IMR-90 (cell line): ENCODE measurements around the gene SFSWAP. TPM values are rescaled to one million over a fixed set of nuclear protein-coding genes. Genes with fewer than 3 reads are reported as not detected.

Experiments
- ATAC-seq: fragments of 200-7000 bp; cut with Tn5 transposase; 2 replicates; pipeline ENCODE4 v1.9.1; 2020; ENCODE audit warnings: low read depth, mild to moderate bottlenecking, moderate library complexity
- BruUV-seq: library from RNA; stranded (reverse); fragments of 400-500 nt; replicated peaks from 2 replicates; lab custom pipeline; 2021; lab: Mats Ljungman, UMichigan
- CTCF ChIA-PET: fragments of 300-600 bp; formaldehyde crosslinking; extraction: SDS; loops from one replicate; lab custom pipeline; 2021; ENCODE audit warnings: antibody characterized with exemption; lab: Yijun Ruan, JAX
- POLR2A ChIA-PET: fragments of 300-600 bp; sonication (Branson Sonifier 250); formaldehyde crosslinking; loops from one replicate; lab custom pipeline; 2022; ENCODE audit warnings: antibody characterized with exemption; ENCODE audit not compliant: unreplicated experiment; lab: Charles Lee
- DNase-seq: peaks from one replicate; pipeline ENCODE4 v3.0.0; 2013
- H2AFZ ChIP-seq: replicated peaks from 2 replicates; pipeline ENCODE3; 2013; ENCODE audit warnings: low read length, mild to moderate bottlenecking; ENCODE audit not compliant: poor library complexity
- H2AK5ac ChIP-seq: 2 replicates; pipeline ENCODE4 v1.6.1; 2013; ENCODE audit warnings: low read depth, low read length, inconsistent platforms
- H2AK9ac ChIP-seq: replicated peaks from 2 replicates; pipeline ENCODE3; 2013; ENCODE audit warnings: mild to moderate bottlenecking, low read depth, low read length, moderate library complexity; ENCODE audit not compliant: poor library complexity
- H2BK120ac ChIP-seq: 2 replicates; pipeline ENCODE4 v1.6.1; 2013; ENCODE audit warnings: low read depth, low read length, inconsistent platforms
- H2BK15ac ChIP-seq: 3 replicates; pipeline ENCODE4 v1.6.1; 2013; ENCODE audit warnings: low read depth, low read length, inconsistent platforms
- H2BK20ac ChIP-seq: 2 replicates; pipeline ENCODE4 v1.6.1; 2013; ENCODE audit warnings: low read depth, mild to moderate bottlenecking, inconsistent platforms, low read length, moderate library complexity
- H2BK5ac ChIP-seq: 2 replicates; pipeline ENCODE4 v1.6.1; 2013; ENCODE audit warnings: mild to moderate bottlenecking, low read depth, low read length, inconsistent platforms; ENCODE audit not compliant: poor library complexity, severe bottlenecking
- H3K14ac ChIP-seq: replicated peaks from 2 replicates; pipeline ENCODE4 v1.6.1; 2013; ENCODE audit warnings: low read depth, low read length, inconsistent platforms
- H3K18ac ChIP-seq: 2 replicates; pipeline ENCODE4 v1.6.1; 2013; ENCODE audit warnings: low read depth, low read length, control low read depth
- H3K23ac ChIP-seq: 2 replicates; pipeline ENCODE4 v1.6.1; 2013; ENCODE audit warnings: low read depth, low read length, inconsistent platforms
- H3K27ac ChIP-seq: 2 replicates; pipeline ENCODE4 v1.5.1; 2013; ENCODE audit warnings: mild to moderate bottlenecking, control low read depth, low read length; ENCODE audit not compliant: insufficient read depth
- H3K27me3 ChIP-seq: 2 replicates; pipeline ENCODE4 v1.6.1; 2013; ENCODE audit warnings: low read length; ENCODE audit not compliant: control insufficient read depth, insufficient read depth
- H3K36me3 ChIP-seq: 2 replicates; pipeline ENCODE4 v1.6.1; 2013; ENCODE audit warnings: low read length, mixed read lengths; ENCODE audit not compliant: control insufficient read depth, insufficient read depth
- H3K4ac ChIP-seq: 2 replicates; pipeline ENCODE4 v1.6.1; 2013; ENCODE audit warnings: low read depth, low read length, inconsistent platforms
- H3K4me1 ChIP-seq: 2 replicates; pipeline ENCODE4 v1.6.1; 2013; ENCODE audit warnings: low read length, mixed read lengths; ENCODE audit not compliant: control insufficient read depth, insufficient read depth
- H3K4me2 ChIP-seq: 2 replicates; pipeline ENCODE4 v1.6.1; 2013; ENCODE audit warnings: low read depth, mild to moderate bottlenecking, control low read depth, low read length, moderate library complexity
- H3K4me3 ChIP-seq: 2 replicates; pipeline ENCODE4 v1.5.1; 2013; ENCODE audit warnings: low read depth, mild to moderate bottlenecking, control low read depth, low read length, moderate library complexity; ENCODE audit not compliant: insufficient read depth
- H3K56ac ChIP-seq: 2 replicates; pipeline ENCODE4 v1.6.1; 2013; ENCODE audit warnings: low read length, inconsistent platforms; ENCODE audit not compliant: insufficient read depth; ENCODE audit errors: extremely low read depth
- H3K79me1 ChIP-seq, 2 experiments: 2 replicates each; pipeline ENCODE4 v1.6.1; 2013; ENCODE audit warnings: low read length in 2 of 2, inconsistent platforms in 1 of 2, low read depth in 1 of 2
- H3K9ac ChIP-seq: 2 replicates; pipeline ENCODE4 v1.6.1; 2013; ENCODE audit warnings: low read depth, low read length, control low read depth
- H3K9me1 ChIP-seq: 2 replicates; pipeline ENCODE4 v1.6.1; 2013; ENCODE audit warnings: low read length, inconsistent platforms; ENCODE audit not compliant: insufficient read depth
- H3K9me3 ChIP-seq: 2 replicates; pipeline ENCODE4 v1.6.1; 2013; ENCODE audit warnings: low read length; ENCODE audit not compliant: control insufficient read depth, insufficient read depth
- H4K20me1 ChIP-seq: 2 replicates; pipeline ENCODE4 v1.6.1; 2013; ENCODE audit warnings: low read length, inconsistent platforms; ENCODE audit not compliant: insufficient read depth
- H4K5ac ChIP-seq: 2 replicates; pipeline ENCODE4 v1.6.1; 2013; ENCODE audit warnings: mild to moderate bottlenecking, low read depth, low read length, control low read depth
- H4K8ac ChIP-seq, 2 experiments: 2 replicates each; pipeline ENCODE4 v1.6.1; 2013; ENCODE audit warnings: low read depth in 2 of 2, low read length in 2 of 2, control low read depth in 1 of 2, inconsistent platforms in 1 of 2
- H4K91ac ChIP-seq: 2 replicates; pipeline ENCODE4 v1.6.1; 2013; ENCODE audit warnings: low read depth, low read length, inconsistent platforms; ENCODE audit not compliant: insufficient read depth
- BHLHE40 ChIP-seq: fragments of 150-350 bp; IDR thresholded peaks from 2 replicates; pipeline ENCODE4 v1.6.1; 2016; ENCODE audit warnings: mild to moderate bottlenecking, low read depth, low read length
- CHD1 ChIP-seq: IDR thresholded peaks from 2 replicates; pipeline ENCODE4 v1.6.1; 2012; ENCODE audit warnings: low read depth, low read length, improper control_type of control experiment
- MAZ ChIP-seq: IDR thresholded peaks from 2 replicates; pipeline ENCODE4 v1.6.1; 2012; ENCODE audit warnings: low read depth, mild to moderate bottlenecking, low read length, improper control_type of control experiment, moderate library complexity, borderline replicate concordance
- NFE2L2 ChIP-seq: fragments of 150-350 bp; IDR thresholded peaks from 2 replicates; pipeline ENCODE4 v1.6.1; 2016; ENCODE audit warnings: low read depth, mild to moderate bottlenecking, low read length
- POLR2A ChIP-seq: IDR thresholded peaks from 2 replicates; pipeline ENCODE4 v1.6.1; 2012; ENCODE audit warnings: mild to moderate bottlenecking, low read depth, low read length
- RAD21 ChIP-seq: IDR thresholded peaks from 2 replicates; pipeline ENCODE4 v1.6.1; 2012; ENCODE audit warnings: low read length, improper control_type of control experiment
- RCOR1 ChIP-seq: IDR thresholded peaks from 2 replicates; pipeline ENCODE4 v1.6.1; 2012; ENCODE audit warnings: mild to moderate bottlenecking, low read length, improper control_type of control experiment; ENCODE audit not compliant: insufficient replicate concordance
- SMC3 ChIP-seq: fragments of 150-350 bp; IDR thresholded peaks from 2 replicates; pipeline ENCODE4 v1.6.1; 2016; ENCODE audit warnings: low read depth, mild to moderate bottlenecking, antibody characterized with exemption, low read length, moderate library complexity
- WGBS, 2 experiments: methylation state at CpG; one replicate each; pipeline versions ENCODE4 v1.1.5 to v1.1.7; 2013; ENCODE audit warnings: missing lambda C conversion rate in 2 of 2; ENCODE audit not compliant: insufficient read length in 1 of 2; ENCODE audit errors: extremely low coverage in 2 of 2; 5-methylcytosine and 5-hydroxymethylcytosine counted together
- dilution Hi-C: fragments of 300-500 bp; cut with HindIII; formaldehyde crosslinking; loops from one replicate; pipeline ENCODE4 v1.14.3; 2018; ENCODE audit warnings: low sequenced_read_pairs; ENCODE audit not compliant: unreplicated experiment
- in situ Hi-C: fragments of 300-500 bp; cut with MboI; formaldehyde crosslinking; loops from 3 replicates; pipeline ENCODE4 v1.14.3; 2019; ENCODE audit warnings: low sequenced_read_pairs, inconsistent platforms, mixed read lengths
- intact Hi-C: fragments of 100-400 bp; cut with micrococcal nuclease; formaldehyde crosslinking; loops from 2 replicates; pipeline ENCODE4 v1.10.0; 2022
- polyA plus RNA-seq, 3 experiments: library from polyadenylated mRNA; depleted of rRNA; stranded (reverse); fragments of >200 nt; gene quantifications; 2 replicates each; pipeline ENCODE4 v1.2.3, GENCODE V29; 2012; ENCODE audit warnings: low replicate concordance in 1 of 3
- total RNA-seq: library from RNA; depleted of rRNA; stranded (reverse); fragments of >200 nt; gene quantifications from 2 replicates; pipeline ENCODE4 v1.2.3, GENCODE V29; 2012
- TF ChIP-seq, protein P1 (sequence below): conservative IDR thresholded peaks from 2 replicates; pipeline ENCODE4 v1.5.1; 2012; ENCODE audit warnings: mild to moderate bottlenecking, low read depth, low read length, improper control_type of control experiment
- TF ChIP-seq, protein P2 (sequence below): fragments of 150-350 bp; IDR thresholded peaks from 2 replicates; pipeline ENCODE4 v1.6.1; 2017; ENCODE audit warnings: mild to moderate bottlenecking, antibody characterized with exemption, low read length, low read depth

The SFSWAP gene
- total and polyA plus RNA-seq, 2 of the 4 experiments (the other 2 are of a cell fraction): 19.7 to 22.4 TPM

GRCh38 chr12:131796754-131797587, 86.1 kb downstream of the SFSWAP start (continued):
- no peak for TF ChIP-seq CHD1

GRCh38 chr12:131797588-131797934, 86.7 kb downstream of the SFSWAP start:
- intact Hi-C loops: no loop called here
- H3K4ac ChIP-seq: no peak overlapping the region
- no peak overlapping the region for H3K18ac ChIP-seq
- H2BK5ac ChIP-seq: no peak overlapping the region
- no peak overlapping the region for H3K27ac ChIP-seq
- H3K4me1 ChIP-seq: no peaks in the 10 kb centered on the region
- no TSS peak for BruUV-seq
- in situ Hi-C loops: no loop called here
- TF ChIP-seq MAZ (no peak), BHLHE40 (no peak), NFE2L2 (no peak), RCOR1 (no peak), RAD21 (no peak), POLR2A (no peak), CHD1 (no peak), SMC3 (no peak)
- TF ChIP-seq, protein P1, sequence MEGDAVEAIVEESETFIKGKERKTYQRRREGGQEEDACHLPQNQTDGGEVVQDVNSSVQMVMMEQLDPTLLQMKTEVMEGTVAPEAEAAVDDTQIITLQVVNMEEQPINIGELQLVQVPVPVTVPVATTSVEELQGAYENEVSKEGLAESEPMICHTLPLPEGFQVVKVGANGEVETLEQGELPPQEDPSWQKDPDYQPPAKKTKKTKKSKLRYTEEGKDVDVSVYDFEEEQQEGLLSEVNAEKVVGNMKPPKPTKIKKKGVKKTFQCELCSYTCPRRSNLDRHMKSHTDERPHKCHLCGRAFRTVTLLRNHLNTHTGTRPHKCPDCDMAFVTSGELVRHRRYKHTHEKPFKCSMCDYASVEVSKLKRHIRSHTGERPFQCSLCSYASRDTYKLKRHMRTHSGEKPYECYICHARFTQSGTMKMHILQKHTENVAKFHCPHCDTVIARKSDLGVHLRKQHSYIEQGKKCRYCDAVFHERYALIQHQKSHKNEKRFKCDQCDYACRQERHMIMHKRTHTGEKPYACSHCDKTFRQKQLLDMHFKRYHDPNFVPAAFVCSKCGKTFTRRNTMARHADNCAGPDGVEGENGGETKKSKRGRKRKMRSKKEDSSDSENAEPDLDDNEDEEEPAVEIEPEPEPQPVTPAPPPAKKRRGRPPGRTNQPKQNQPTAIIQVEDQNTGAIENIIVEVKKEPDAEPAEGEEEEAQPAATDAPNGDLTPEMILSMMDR: no peak
- TF ChIP-seq, protein P2, sequence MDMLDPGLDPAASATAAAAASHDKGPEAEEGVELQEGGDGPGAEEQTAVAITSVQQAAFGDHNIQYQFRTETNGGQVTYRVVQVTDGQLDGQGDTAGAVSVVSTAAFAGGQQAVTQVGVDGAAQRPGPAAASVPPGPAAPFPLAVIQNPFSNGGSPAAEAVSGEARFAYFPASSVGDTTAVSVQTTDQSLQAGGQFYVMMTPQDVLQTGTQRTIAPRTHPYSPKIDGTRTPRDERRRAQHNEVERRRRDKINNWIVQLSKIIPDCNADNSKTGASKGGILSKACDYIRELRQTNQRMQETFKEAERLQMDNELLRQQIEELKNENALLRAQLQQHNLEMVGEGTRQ: no peak
- POLR2A ChIA-PET: no interaction called here
- ATAC-seq (no peak), DNase-seq (no peak)
- no peak overlapping the region for H2BK15ac ChIP-seq
- no peak overlapping the region for H4K5ac ChIP-seq
- no peaks in the 10 kb centered on the region for H4K20me1 ChIP-seq
- H3K4me3 ChIP-seq: no peak overlapping the region
- H4K91ac ChIP-seq: no peak overlapping the region
- no peak overlapping the region for H2BK20ac ChIP-seq
- H3K79me1 ChIP-seq: 0 out of 4 replicates have a peak, but pooled peaks cover 0 to 5% of the 10 kb centered on the region in 2 experiments
- H3K56ac ChIP-seq: no peak overlapping the region
- H2AFZ ChIP-seq: no peak overlapping the region
- no peak overlapping the region for H2AK9ac ChIP-seq
- no peaks in the 10 kb centered on the region for H3K9me3 ChIP-seq
- CTCF ChIA-PET: no interaction called here
- no peak overlapping the region for H2AK5ac ChIP-seq
- no peaks in the 10 kb centered on the region for H3K27me3 ChIP-seq
- H4K8ac ChIP-seq: no peak overlapping the region
- H3K36me3 ChIP-seq: peaks cover 41% of the 10 kb centered on the region
- dilution Hi-C loops: no loop called here
- no peaks in the 10 kb centered on the region for H3K9me1 ChIP-seq
- no peak overlapping the region for H3K14ac ChIP-seq
- WGBS, 2 experiments: 92% methylated on average over 2 of the region's 10 CpGs; no CpG with 5 or more reads in 1 of the 2 experiments
- H2BK120ac ChIP-seq: no peak overlapping the region
- H3K9ac ChIP-seq: no peak overlapping the region
- no peak overlapping the region for H3K23ac ChIP-seq
- no peak overlapping the region for H3K4me2 ChIP-seq
